HG03045 (cell line): ENCODE results near the gene ZNF618.

Source experiments
- ATAC-seq: cut with Tn5 transposase; IDR thresholded peaks from one replicate; pipeline ENCODE4 v1.9.1; 2021; ENCODE audit warnings: mild to moderate bottlenecking, moderate library complexity; ENCODE audit not compliant: unreplicated experiment

ZNF618 gene

DNA sequence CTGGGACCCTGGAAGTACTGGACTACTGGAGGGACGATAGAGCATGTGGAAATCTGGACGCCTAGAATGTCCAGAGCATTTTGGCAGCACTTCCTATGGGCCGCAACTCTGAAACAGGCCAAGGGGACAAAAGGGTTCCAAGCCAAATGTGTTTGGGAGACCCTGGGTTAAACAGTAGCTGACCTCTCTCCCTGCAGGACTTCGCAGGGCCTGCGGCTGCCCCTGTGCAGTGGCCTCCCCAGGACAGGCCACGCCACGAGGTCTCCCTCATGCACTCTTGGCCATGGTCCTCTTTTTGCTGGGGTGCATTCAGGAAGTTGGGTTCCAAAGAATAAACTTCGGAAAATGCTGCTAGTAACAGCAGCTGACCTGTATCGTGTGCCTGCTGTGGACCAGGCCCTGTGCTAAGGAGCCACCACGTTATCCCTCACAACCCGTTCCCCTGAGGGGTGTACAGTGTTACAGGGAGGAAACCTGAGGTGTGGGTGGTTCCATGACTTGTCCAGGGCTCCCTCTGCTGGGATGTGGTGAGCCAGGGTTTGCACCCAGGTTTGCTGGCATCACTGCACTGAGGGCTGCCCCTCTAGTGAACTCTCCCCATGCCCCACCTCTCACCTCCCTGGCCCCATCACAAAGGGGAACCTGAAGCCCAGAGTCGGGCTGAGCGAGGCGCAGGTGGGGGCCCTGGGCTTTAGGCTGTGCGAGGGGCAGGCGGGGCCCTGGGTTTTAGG is 122.6 kb downstream of the ZNF618 start:
- ATAC-seq, result no peak

DNA sequence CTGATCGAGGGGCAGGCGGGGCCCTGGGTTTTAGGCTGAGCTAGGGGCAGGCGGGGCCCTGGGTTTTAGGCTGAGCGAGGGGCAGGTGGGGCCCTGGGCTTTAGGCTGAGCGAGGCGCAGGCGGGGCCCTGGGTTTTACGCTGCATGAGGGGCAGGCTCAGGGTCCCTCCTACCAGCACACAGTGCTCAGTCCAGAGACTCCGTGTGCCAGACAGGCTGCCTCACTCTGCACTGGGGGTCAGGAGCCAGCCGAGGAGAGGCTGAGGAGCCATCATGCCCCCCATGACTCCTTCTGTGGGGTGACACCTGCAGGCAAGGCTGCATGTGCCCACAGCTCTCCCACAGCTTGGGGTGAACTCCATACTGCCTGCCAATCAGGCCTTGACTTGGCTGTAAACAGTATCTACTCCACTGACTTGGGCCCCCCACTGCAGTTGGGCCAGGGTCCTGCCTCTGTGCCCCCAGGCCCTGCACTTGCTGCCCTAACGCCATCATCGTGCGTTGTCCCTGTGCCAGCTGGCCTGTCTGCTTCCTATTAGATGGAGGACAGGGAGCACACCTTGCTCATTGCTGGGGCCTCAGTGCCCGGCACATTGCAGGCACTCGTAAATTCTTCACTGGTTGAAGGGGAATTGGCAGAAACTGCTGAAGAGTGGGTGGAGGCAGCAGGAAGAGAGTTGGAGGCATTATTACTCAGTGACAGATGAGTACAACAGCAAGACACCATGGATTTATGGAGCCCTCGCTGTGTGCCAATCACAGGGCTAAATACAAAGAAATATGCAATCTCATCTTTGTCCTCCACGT is 123.3 kb downstream of the ZNF618 start:
- ATAC-seq, result no peak

DNA sequence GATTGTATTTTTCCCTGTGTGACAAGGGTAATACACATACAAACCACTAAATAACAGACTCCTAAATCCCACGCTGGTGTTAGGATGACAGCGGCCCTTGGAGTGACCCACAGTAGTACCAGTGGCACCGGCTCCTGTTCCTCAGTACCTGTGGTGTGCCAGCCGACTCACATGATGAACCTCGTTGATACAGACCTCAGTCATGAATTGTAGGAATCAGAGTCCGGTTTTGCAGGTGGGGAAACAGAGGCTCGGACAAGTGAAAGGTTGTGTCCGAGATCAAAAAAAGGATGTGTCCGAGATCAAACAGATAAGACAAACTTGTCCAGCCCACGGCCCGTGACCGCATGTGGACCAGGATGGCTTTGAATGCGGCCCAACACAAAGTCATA is 124.0 kb downstream of the ZNF618 start:
- ATAC-seq, result no peak

DNA sequence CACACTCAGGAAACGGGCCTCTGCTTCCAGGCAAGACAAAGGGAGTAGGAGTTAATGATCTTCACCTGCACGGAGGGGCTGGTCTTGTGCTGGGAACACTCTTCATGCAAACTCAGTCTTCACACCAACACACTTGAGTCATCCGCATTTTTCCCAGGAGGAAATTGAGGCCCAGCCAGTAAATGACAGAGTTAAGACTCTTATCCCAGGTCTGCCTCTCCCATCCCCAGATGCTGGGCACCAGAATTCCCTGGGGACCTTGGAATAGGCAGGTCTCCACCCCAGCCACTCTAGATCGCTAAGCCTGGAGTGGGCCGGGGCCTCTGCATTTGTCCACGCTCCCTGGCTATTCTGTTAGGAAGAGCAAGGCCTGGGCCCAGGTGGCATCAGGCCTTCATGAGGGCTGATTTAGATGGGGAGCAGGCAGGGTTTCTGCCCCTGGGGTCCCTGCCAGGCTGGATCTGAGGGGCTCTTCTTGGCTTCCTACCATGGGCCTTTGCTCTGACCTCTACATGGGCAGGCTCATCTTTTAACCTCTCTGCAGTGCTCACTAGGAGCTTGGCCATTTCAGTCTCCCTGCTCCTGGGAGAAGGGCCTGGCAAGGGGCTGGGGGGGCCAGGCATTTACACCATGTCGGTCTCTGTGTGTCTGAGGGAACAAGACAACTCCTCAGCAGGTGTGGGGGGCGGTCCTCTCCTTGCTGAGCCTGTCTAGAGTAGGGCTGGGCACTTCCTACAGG is 124.7 kb downstream of the ZNF618 start:
- no peak for ATAC-seq

DNA sequence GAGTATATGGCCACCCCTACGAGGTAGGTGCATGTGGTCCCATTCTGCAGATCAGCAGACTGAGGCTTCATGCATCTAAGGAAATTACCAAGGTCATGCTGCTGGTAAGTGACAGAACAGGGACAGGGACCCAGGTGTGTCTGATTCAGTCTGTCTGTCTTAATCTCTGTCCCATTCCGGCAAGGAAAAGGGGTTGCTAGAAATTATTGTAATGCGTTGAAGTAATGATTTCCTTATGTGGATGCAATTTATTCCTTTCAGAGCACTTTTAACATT is 125.2 kb downstream of the ZNF618 start:
- ATAC-seq, result no peak

DNA sequence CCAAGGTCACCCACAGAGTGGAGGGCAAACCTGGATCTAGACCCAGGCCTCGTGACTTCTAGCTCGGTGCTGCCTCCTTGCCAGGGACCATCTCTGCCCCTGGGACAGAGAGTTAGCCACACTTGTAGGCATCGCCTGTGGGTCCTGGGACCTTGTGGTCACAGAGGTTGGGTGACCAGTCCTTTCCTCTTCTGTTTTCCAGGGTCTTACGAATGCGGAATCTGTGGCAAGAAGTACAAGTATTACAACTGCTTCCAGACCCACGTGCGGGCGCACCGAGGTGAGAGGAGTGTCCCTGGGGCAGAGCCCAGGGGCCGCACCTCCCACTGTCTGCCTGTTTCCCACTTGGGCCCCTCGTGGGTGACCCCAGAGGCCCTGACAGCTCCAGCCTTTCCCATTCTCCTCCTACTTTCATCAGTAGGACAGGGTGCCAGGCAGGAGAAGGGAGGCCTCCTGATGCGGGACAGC is 125.7 kb downstream of the ZNF618 start:
- ATAC-seq, result no peak

DNA sequence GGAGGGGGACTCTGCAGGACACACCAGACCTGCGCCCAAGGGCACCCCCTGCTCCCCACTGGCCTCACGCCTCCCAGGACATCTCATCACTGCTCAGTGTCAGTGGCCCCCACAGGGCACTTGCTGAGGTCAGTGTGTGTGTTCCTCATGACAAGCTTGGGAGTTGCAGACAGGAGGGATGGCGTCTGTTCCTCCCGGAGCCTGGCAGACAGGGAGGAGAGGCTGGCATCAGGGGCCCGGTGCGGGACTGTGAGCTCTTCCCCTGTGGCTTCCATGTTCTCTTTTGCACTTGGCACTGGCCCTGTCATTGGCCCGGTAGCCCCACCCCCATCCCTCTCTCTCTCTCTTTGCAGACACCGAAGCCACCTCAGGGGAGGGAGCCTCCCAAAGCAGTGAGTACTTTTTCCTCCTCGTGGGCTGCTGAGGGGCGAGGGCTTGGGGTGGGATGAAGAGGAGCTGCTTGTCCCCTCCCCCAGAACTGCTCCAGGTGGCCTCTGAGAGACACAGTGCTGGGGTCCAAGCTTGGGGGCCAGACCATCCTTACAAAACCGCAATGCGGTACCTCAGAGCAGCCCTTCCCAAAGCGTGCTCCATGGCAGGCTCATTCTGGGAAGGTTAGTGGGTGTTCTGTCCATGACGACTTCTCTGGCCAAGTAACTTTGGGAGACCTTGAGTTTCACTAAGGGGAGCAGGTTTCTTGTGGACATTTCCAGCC is 126.3 kb downstream of the ZNF618 start:
- ATAC-seq, result no peak

DNA sequence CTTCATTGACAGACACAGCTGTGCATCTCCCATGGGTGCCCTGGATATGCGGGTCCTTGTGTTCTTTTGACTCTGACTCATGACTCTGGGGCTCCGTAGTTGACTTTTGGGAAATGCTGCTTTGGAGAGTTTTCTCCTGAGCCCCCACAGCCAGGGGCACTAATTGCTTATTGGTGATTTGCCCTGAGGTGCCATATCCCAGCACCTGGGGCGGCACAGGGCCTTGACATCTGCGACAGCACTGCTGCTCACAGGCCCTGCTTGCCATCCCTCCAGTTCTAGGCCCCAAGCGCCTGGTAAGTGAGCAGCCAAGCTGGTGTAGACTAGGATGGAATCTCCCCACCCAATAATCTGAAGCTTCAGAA is 126.9 kb downstream of the ZNF618 start:
- no peak for ATAC-seq

DNA sequence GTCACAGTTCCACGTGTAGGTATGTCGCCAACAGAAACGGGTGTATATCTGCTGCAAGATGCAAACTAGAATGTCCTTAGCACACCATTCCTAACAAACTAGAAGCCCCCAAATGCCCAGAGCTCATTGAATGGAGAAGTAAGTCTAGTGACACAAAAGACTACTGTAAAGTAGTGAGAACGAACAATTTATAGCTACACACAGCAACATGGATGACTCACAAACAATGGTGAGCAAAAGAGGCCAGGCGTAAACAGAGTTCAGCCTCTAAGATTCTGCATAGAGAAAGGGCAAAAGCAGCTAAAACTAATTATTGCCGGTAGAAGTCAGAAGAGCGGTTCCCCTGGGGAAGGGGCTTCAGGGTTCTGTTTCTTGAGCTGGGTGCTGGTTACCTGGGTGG is 127.2 kb downstream of the ZNF618 start:
- no peak for ATAC-seq

DNA sequence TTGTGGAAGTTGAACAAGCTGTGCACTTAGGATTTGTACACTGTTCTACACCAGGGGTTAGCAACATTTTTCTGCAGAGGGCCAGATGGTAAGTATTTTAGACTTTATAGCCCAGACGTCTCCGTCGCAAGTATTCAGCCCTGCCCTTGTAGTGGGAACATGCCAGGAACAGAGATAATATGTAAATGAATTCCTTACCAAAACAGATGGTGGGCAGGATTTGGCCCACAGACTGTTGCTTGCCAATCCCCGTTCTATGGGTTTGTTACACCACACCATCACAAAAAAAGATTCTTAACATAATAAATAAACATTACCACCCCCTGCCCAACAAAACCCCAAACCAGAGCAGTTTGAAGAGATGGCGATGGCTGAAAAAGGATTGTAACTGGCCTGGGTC is 127.6 kb downstream of the ZNF618 start:
- no peak for ATAC-seq

DNA sequence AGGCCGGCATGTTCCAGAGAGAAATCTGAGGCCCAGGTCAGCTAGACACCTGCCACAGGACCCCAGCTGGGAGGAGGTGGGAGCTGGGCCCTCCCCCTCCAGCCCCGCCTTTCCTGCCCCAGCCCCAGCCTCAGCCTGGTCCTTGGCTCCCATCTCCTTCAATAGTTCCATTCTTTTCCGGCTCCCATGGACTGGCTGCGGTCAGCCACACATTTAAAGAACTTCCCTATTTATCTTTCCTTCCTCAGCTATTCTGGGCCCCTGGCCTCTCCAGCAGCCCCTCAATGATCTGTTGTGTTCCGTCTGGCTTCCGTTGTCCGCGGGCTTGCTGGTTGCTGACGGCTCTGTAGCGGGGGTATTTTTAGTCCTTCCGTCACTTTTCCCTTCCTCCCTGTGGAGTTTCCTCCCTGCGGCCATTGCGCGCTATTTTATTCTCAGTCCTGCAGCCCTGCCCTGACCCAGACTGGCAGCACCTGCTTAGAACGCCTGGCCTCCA is 128.2 kb downstream of the ZNF618 start:
- ATAC-seq, result no peak

DNA sequence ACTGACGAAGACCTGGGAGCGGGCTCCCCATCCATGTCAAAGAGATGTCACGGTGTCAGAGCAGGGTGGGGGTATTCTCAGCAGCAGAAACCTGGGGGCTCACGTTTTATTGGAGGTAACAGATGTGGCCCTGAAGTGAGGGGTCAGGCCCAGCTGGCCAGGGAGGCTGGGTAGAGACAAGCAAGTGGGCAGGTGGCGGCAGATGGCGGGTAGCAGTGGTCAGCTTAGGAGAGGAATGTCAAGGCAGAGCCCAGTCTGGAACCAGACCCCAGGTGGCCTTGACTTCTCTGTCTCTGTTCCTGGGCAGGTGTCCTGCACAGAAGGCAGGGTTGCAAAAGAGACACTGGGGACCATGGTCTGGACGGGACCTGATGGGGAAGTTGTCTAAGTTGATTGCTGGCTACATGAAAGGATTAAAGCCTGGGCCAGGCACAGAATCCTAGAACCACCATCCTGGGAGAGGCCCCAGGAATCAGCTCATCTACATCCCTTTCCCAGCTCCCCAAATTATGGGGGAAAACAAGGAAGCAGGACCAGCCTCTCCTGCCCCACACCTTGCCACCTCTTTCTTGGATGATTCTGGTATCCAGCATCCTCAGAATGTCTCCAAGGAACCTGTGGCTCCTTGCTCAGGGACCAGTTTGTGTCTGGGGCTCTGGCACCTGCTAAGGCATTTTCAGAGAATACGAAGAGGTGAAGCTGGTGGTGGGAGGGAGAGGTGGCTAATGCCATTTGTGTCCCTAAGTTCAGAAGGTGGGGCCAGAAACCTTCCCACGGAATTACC is 129.5 kb downstream of the ZNF618 start:
- ATAC-seq, result no peak

DNA sequence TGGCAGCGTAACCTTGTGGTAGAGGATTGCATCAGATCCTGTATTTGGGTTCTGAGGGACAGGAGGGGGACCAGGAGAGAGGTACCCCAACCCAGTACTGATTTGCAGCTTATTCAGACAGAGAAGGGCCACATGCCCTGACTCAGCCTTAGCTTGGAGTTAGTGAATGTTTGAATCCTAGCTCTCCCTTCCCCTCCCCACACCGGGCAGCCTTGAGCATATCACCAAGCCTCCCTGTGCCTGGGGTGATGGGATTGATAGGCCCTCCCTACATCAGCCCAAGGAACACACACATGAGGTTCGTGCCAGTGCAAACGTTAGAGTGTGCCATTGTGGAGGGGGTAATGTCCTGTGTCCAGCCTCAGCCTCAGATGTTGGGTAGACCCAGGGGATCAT is 130.0 kb downstream of the ZNF618 start:
- no peak for ATAC-seq

DNA sequence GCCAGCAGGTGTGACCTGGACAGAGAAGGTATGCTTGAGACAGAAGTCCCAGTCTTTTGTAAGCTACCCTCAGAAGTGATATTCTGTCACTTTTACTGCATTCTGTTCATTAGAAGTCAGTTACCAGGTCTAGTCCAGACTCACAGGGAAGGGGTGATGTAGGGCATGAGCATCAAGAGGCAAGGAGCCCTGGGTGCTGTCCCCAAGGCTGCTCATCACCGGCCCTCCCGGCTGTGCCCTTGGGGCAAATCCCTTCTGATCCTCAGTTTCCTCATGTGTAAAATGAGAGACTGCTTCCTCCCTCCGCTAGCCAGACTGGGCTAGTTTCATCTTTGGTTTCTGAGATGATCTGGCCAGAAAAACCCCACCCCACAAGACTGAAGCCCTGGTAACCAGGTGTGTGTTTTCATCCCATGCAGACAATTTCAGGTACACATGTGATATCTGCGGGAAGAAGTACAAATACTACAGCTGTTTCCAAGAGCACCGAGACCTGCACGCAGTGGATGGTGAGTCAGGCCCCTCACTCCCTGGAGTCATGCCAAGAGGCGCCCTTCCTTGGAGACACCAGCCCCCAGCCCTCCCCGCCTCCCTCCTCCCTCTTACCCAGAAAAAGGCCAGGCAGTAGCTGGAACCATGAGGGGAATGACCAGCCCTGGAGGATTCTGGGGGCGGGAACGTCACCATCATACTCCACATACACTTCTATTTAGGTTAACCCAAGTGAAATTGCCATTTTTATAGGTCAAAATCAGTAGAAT is 131.0 kb downstream of the ZNF618 start:
- no peak for ATAC-seq

DNA sequence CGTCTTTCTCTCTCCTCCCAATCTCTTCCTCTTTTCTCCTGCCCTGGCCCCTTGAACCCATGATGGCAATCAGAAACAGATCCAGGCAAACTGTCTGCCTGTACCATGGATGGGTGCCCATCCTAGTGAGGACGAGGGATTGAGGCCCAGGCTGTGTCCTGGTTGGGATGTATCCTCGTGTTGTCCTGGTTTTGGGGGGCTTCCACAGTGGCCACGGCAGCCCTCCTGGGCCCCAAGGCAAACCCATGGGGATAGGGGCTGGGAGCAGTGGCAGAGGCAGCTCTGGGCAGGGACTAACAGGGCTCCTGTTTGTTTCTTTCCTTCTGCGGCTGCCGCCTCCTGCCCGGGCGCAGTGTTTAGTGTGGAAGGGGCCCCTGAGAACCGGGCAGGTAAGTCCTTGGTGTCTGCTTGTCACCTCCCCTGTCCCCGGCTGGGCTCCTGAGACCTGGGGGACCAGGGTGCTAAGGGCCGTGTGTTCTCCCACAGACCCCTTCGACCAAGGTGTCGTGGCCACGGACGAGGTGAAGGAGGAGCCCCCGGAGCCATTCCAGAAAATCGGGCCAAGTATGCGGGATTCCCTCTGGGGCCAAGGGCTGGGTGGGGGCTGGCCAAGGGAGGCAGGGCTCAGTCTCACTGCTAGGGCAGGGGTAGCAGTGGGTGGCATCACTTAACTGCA is 132.0 kb downstream of the ZNF618 start:
- ATAC-seq, result no peak

DNA sequence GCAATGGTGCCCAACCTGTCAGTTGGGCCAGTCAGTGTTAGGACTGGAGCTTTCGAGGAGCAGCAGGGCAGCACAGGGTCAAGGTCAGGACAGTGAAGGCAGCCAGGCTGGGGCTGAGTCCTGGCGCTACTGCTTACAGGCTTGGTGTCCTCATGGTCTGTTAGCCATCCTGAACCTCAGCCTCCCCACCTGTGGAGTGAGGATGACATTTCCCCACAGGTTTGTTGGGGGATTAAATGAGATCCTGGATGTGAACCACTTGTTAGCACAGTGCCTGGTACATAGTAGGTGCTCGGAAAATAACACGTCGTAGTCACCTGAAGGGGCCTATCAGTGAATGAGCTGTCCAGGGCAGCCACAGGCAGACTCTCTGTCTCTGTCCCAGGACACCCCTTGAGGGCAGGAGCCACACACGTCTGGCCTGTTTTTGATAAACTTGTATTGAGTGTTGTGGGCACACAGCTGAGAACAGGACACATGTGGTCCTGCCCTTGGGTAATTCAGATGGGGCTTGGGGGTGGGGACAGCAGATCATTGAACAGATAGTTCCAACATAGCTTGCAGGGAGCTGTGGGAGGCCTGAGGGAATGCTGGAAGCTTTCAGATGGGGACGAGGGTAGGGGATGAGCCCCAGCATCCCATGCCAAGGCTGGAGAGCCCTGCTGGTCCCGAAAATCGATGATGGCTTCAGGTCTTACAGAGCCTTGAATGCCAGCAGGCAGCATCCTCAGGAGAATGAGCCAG is 132.7 kb downstream of the ZNF618 start:
- no peak for ATAC-seq

DNA sequence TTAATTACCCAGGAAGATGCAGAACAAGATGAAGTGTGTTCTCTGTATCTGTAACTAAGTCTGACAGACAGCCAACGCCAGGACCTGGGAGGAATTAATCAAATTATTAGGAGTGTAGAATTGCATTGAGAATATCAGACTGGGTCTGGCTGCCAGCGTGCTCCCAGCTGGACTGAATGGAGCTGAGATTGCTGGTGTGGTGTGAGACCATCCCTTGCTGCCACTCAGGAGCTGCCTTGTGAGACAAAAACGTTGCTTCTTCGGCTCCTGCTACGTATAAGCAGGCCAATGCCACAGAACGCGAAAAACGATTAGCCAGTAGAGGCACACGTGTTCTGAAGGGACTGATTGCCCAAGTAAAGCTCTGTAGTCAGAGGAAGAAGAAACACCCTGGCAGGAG is 135.2 kb downstream of the ZNF618 start:
- no peak for ATAC-seq

DNA sequence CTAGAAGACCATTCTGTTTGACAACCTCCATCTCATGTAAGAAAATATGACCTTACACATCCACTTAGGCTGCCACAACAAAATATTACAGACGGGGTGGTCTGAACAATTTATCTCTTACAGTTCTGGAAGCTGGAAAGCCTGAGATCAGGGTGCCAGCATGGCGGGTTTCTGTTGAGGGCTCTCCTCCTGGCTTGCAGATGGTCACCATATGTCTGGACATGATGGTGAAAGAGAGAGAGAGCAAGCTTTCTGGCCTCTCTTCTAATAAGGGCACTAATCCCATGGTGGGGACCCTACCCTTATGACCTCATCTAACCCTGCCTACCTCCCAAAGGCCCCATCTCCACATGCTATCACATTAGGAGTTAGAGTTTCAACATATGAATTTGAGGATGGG is 136.0 kb downstream of the ZNF618 start:
- ATAC-seq, result no peak
